Testis (tissue), 2 donors: ENCODE data around the gene TBX2.
A peak's percentile ranks its signal among the peaks of the same experiment; 100 is the strongest.

ENCODE experiments used
- POLR2A ChIP-seq: fragments of 450-650 bp; IDR thresholded peaks from one replicate; pipeline ENCODE4 v1.6.1; 2017; ENCODE audit warnings: antibody characterized with exemption, mild to moderate bottlenecking, moderate library complexity
- TF ChIP-seq, protein P1 (sequence below), 3 experiments: fragments of 450-650 bp in 2 of 3; fragments of 200-600 bp in 1 of 3; sonication (generic) in 1 of 3; IDR thresholded peaks; one replicate each; pipeline ENCODE4 v1.5.1; 2016 to 2019; ENCODE audit warnings: antibody characterized with exemption in 3 of 3, mild to moderate bottlenecking in 2 of 3, moderate library complexity in 1 of 3

DNA sequence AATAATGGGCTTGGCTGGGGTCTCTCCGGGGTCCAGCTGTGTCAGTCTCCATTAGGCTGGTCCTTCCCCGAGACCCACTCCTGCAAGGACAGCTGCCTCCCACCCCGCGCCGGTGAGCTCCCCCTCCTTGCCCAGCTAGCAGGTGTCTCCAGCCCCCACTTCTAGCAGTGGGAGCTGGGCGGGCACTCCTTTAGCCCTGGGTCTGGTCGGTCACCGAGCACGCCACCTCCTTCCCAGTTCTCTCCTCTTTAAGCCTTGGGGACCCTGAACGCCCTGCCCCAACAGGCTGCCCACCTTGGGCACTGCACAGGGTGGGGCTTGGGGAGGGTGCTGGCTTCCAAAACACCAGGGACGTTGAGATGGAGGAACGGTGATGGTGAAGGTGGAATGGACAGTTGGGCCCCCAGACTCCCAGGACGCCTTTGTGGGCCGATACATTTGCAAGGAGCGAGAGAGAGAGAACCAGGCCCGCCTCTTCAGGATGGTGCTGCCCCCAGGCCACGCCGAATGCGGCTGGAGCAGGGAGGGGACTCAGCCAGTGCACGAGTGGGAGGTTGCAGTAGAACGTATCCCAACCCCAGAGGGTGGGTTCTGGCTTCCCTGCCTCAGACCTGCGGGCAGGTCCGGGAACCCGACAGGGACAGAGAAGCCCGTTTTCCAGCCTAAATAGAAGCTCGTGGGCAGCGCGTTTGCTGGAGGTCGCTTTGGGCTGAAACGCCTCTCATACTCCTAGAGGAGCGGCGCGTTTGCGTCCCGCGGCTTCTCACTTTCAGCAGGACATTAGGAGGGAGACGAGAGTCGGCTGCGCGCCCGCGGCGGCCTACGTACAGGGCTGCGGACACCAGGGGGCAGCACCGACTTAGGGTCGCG lies 10.7 kb downstream of the TBX2 start:
- TF ChIP-seq, protein P1, sequence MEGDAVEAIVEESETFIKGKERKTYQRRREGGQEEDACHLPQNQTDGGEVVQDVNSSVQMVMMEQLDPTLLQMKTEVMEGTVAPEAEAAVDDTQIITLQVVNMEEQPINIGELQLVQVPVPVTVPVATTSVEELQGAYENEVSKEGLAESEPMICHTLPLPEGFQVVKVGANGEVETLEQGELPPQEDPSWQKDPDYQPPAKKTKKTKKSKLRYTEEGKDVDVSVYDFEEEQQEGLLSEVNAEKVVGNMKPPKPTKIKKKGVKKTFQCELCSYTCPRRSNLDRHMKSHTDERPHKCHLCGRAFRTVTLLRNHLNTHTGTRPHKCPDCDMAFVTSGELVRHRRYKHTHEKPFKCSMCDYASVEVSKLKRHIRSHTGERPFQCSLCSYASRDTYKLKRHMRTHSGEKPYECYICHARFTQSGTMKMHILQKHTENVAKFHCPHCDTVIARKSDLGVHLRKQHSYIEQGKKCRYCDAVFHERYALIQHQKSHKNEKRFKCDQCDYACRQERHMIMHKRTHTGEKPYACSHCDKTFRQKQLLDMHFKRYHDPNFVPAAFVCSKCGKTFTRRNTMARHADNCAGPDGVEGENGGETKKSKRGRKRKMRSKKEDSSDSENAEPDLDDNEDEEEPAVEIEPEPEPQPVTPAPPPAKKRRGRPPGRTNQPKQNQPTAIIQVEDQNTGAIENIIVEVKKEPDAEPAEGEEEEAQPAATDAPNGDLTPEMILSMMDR (IDR thresholded peaks at IDR 0.05): peak; percentile 69 to 76 (median 70)
- no peak for TF ChIP-seq POLR2A
